CD4-positive, alpha-beta T cell treated with Interleukin-12 subunit alpha and Interleukin-12 subunit beta, for 1 hour (primary cell): Measurements from ENCODE around the gene AQP7.
"Not testable (repeated sequence)": the region's sequence is repeated elsewhere in the genome, so short reads cannot be mapped to it uniquely, and the experiment has no call there.

ENCODE experiments used
- DNase-seq: peaks from one replicate; pipeline ENCODE4 v3.0.0-alpha.2; 2020

The AQP7 gene

GRCh38 chr9:33402371-33402770, at the start of gene AQP7:
Gene AQP7 (minus strand): TSS chr9:33402568. CDS start chr9:33401262, 1,306 bp downstream.
- not testable (repeated sequence) for DNase-seq

GRCh38 chr9:33450621-33451146, 48.3 kb upstream of the AQP7 start:
- no peak for DNase-seq

DNA sequence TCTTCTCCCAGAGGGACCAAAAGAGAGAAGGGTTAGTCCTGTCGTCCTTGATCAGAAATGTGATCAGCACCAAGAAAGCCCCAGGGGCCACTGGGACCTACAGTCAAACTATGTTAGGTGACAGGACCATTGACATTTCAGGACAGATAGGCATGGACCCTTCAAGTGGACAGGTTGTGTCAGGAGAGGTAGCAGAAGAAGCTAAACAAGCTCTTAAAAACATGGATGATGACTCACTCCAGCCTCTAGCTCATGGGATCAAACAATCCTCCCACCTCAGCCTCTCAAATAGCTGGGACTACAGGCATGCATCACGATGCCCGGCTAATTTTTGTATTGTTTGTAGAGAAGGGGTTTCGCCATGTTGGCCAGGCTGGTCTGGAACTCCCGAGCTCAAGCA, 47.3 kb upstream of the AQP7 start:
- no peak for DNase-seq

- no peak for DNase-seq
These were observed 45.6 kb upstream of the AQP7 start for GRCh38 chr9:33447799-33448553.

GRCh38 chr9:33446946-33447798, 44.8 kb upstream of the AQP7 start, which contains the start of gene AQP3:
Gene AQP3 (minus strand): TSS chr9:33447593. CDS start chr9:33447530, 63 bp downstream.
- peak; percentile 84 for DNase-seq

GRCh38 chr9:33446240-33446945, 44.0 kb upstream of the AQP7 start:
- peak; percentile 70 for DNase-seq

DNA sequence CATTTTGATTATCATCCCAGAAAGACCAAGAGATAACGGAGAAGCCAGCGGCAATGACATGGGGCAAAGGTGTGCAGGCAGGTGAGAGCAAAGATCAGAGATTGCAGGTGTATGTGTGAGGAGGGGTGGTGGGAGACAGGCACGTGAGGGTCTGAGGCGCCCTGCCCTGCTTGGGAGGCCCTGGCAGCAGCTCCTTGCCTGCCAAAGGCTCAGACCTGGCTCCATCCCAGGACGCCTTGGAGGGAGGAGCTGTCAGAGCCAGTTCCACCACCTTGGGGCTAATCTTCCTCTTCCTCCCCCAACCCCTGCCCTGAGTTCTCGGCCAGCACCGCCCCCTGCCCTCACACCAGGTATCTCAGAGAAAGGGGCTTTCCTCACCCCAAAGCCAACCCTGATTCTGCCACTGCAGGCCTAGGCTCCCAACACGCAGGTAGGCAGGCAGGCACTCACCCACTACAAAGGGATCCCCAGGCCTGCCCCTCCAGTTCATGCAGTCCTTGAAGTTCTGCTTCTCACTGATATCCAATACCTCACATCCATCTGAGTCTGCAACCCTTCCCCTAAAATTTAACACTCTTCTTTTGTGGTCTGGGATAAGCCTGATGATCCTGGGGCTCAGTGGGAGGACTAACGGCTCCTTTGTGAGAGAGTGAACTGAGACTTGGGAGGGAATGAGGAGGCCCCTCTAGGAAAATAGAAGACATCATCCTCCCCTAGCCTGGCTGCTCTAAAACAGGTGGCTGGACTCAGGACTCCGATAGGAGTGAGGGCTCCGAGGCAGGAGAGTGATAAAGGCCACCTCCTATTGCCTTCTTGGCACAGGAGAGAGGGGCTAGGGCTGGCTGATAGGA, 43.2 kb upstream of the AQP7 start:
- peak; percentile 51 for DNase-seq

GRCh38 chr9:33443464-33444154, 41.2 kb upstream of the AQP7 start:
- no peak for DNase-seq

DNA sequence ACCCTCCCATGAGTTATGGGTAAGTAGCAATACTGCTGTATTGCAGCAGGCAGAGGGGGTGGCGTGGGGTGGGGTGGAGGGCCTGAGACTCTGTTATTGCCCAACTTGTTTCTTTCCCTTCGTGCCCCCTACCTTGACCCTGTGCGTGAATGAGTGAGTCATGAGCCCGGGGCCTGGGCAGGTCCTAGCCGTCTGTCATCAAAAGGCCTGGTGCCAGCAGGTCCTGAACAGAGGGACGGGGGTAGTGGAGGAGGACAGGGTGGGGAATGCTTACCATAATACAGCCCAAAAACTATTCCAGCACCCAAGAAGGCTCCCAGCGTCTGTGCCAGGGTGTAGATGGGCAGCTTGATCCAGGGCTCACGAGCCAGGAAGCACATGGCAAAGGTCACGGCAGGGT, 40.7 kb upstream of the AQP7 start:
- no peak for DNase-seq

DNA sequence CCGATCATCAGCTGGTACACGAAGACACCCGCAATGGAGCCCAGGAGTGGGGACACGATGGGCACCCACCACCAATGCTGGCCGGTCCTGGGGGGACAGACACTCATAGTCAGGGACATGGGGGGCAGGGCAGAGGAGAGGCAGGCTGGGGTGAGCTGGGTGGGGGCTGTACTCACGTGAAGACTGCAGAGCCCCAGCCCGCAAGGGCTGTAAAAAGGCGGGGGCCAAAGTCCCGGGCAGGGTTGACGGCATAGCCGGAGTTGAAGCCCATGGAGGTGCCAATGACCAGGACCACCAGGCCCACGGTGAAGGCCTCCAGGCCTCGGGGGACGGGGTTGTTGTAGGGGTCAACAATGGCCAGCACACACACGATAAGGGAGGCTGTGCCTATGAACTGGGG, 39.8 kb upstream of the AQP7 start:
- DNase-seq: no peak

DNA sequence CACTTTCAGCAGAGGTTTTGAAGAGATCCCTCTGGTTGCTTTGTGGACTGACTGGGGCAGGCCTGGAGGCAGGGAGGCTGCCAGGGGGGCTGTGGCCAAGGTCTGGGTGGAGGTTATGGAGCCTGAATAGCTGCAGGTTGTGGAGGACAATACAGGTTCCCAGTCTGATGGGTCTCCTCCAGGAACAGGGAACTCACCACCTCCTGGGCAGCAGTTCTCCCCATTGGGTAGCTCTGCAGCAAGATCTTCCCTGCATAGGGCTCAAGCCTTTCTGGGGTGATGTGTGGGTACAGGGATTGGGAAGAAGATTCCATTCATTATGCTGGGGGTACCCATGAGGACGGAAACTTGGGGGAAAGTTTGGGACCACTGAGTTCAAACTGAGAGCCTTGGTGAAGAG, 38.2 kb upstream of the AQP7 start:
- no peak for DNase-seq

GRCh38 chr9:33440204-33440603, 37.8 kb upstream of the AQP7 start:
- no peak for DNase-seq

GRCh38 chr9:33439731-33440130, 37.4 kb upstream of the AQP7 start:
- DNase-seq: no peak

DNA sequence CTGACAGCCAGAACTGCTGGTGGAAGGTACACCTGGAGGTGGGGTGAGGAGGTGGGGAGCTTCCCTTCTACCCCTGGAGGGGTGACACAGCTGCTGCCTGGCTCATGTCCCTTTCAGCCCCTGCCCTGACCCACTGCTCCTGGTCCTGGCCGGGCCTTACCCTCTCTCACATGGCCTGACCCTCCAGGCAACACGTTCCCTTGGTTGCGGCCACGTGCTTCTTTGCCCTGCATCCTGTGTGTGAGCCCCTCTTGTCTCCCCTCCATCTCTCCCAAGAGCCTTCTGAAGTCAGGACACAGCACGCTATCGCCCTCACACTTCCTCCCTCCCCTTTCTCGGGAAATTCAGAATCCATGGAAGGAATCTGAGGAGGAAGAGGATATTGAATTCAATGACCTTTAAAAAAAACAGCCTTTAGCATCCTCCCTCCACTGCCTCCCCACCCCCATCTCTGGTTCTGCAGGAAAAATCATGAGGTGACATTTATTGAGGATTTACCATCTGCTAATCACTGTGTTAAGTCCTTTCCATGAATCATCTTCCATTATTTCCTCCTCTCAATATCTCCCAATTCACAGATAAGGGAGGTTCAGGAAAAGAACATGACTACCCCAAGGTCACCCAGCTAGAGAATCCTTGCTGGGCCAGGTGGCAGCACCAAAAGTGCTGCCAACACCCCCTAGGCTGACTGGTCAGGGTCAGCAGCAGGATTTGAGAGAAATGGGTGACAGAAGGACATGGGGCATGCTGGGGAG, 36.7 kb upstream of the AQP7 start:
- no peak for DNase-seq

- no peak for DNase-seq
These were observed 35.5 kb upstream of the AQP7 start for GRCh38 chr9:33437898-33438297.

DNA sequence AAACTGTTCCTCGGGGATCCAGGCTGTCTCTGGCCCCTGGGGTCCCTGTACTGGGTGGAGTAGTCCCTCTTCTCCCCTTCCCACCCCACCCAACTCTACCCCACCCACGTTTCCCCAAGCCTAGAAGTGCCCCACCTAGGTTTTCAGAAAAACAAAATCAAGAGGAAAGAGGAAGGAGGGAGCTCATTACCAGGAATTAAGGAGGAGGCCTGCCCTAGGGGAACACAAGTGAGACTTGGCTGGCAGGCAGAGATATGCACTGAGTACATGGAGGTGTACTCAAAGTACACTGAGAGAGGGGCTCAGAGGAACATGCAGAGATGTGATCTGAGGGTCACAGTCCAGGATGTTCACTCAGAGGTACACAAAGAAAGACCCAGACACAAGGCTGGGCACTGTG, 34.8 kb upstream of the AQP7 start:
- no peak for DNase-seq

DNA sequence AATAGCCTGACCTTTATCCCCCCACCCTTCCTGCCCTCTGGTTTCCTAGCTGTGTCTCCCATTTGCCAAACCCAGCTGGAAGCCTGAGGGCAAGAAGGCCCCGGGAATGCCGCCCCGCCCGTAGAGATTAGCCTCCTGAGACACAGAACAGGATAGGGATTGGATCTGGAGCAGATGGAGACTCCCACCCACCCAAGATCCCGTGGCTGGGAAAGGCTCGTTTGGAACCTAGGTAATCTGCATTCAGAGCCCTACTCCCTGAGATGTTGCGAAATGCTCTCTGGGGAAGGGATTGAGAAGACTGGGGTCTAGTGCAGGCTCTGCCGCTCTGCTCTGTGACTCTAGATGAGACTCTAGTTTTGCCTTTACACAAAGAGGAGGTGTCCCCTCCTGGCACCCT, 34.1 kb upstream of the AQP7 start:
- DNase-seq: no peak

DNA sequence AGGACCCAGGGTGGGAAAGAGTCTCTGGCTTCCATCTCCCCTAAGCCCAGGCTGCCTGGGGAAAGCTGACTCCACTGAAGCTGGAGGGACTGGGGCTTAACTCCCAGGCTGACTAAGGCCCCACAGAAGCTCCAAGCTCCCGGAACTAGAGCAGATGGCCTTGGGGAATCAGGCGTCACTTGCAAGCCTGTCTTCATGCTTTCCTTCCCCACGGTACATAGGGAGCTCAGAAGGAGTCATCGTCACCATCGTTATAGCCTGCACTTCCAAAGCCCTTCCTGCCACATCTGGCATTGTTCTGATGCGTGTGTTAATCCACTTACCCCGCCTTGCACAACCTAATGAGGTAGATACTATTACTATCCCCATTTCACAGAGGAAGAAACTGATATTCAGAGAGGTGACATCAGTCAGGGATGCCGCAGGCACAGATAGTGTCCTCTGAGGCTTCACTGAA, 33.5 kb upstream of the AQP7 start:
- no peak for DNase-seq

DNA sequence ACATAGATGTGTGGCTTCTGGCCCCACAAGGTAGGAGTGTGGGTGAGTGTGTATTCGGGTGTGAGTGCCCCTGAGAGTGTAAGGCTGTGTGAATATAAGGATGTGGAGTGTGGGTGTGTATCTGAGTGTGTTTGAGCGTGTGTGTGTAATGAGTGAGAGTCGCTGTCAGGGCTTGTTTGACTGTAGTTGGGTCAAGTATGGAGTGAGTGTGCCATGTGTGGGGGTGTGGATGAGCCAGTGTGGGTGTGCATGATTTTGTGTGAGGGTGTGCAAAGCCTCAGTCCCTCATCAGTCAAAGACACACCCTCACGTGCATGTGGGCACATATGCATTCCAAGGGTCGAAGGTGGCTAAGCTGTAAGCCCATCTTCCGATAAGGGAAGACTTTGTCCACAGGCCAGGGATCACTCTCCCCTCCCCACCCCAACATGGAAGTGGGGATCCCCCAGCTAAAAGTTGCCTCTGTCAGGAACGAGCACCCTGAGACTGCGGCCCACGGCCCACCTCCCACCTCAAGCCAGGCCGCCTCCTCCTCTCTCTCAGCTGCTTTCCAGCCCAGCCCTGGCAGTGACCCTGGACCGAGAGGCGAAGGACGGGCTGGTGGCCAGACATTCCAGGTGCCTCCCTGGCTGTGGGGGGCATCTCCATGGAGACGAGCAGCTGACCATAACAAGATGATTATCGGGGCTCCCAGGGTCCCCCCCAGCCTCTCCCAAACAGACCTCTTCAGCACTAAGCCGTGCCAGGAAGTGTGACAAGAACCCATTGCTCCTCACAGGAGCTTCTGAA, 32.1 kb upstream of the AQP7 start:
- no peak for DNase-seq

DNA sequence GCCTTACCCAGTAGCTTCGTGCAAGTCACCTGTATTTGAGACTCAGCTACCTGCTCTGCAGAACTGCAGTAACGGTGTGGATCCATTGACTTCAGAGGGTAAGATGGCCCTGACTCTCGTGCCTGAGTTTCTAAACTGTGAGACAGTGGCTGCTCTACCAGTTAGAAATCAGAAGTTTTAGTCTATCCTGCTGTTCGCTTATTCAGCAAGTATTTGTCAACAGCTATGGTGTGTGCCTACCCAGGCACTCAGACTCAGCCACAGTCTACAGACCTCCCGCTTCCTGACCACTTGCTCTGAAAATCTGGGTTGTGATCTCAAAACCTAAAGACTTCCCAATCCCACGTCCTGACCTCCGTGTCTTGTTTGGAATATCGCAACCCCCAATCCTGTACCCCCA, 31.5 kb upstream of the AQP7 start:
- DNase-seq: no peak
